ENCODE data around the gene FAM168A. TPM values are rescaled to one million over a fixed set of nuclear protein-coding genes. Genes with fewer than 3 reads are reported as not detected.

Gene FAM168A
- total RNA-seq, 1 experiment from 2014 or later = 15.3 TPM

GRCh38 chr11:73399159-73399590 lies 198.7 kb downstream of the FAM168A start:
- Histone ChIP-seq H3K4me3 (no peak overlapping the region), H3K27me3 (no peaks in the 10 kb centered on the region), H3K9me3 (no peaks in the 10 kb centered on the region), H3K36me3 (peaks cover 11% of the 10 kb centered on the region)
- no peak for DNase-seq

- no peaks in the 10 kb centered on the region for H3K9me3 ChIP-seq
- H3K27me3 ChIP-seq = no peaks in the 10 kb centered on the region
- H3K36me3 ChIP-seq = peaks cover 12% of the 10 kb centered on the region
- H3K4me3 ChIP-seq = no peak overlapping the region
- DNase-seq = no peak
Observed at GRCh38 chr11:73398721-73399120, 199.2 kb downstream of the FAM168A start.

- DNase-seq = no peak
- no peak overlapping the region for H3K4me3 ChIP-seq
- H3K9me3 ChIP-seq = no peaks in the 10 kb centered on the region
- peaks cover 16% of the 10 kb centered on the region for H3K36me3 ChIP-seq
- no peaks in the 10 kb centered on the region for H3K27me3 ChIP-seq
Observed at GRCh38 chr11:73398132-73398526, 199.8 kb downstream of the FAM168A start.

- no peak for DNase-seq
- peaks cover 17% of the 10 kb centered on the region for H3K36me3 ChIP-seq
- H3K9me3 ChIP-seq = no peaks in the 10 kb centered on the region
- H3K4me3 ChIP-seq = no peak overlapping the region
- H3K27me3 ChIP-seq = no peaks in the 10 kb centered on the region
Observed at GRCh38 chr11:73397468-73398131, 200.3 kb downstream of the FAM168A start.

DNA sequence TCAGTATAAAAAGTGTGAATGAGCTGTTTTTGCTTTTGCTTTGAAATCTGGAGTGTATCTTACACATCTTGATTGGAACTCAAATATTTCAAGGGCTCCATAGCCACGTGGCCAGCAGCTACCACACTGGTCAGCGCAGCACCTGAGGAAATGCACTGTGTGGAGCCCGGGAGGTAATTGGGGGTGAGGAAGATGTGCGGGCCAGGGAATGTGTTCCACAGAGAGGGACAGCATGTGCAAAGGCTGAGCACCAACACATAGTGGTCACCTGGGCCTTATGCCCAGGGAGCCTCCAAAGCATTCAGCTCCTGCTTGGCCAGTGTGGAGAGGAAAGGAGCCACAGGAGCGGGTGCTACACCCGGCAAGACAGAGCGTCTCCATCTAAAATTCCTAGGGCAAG lies 200.9 kb downstream of the FAM168A start:
- Histone ChIP-seq H3K9me3 (no peaks in the 10 kb centered on the region), H3K27me3 (no peaks in the 10 kb centered on the region), H3K4me3 (no peak overlapping the region), H3K36me3 (peaks cover 21% of the 10 kb centered on the region)
- DNase-seq = no peak

- H3K4me3 ChIP-seq = no peak overlapping the region
- peaks cover 21% of the 10 kb centered on the region for H3K36me3 ChIP-seq
- no peaks in the 10 kb centered on the region for H3K27me3 ChIP-seq
- H3K9me3 ChIP-seq = no peaks in the 10 kb centered on the region
- DNase-seq = no peak
Observed at GRCh38 chr11:73396251-73396930, 201.5 kb downstream of the FAM168A start.

DNA sequence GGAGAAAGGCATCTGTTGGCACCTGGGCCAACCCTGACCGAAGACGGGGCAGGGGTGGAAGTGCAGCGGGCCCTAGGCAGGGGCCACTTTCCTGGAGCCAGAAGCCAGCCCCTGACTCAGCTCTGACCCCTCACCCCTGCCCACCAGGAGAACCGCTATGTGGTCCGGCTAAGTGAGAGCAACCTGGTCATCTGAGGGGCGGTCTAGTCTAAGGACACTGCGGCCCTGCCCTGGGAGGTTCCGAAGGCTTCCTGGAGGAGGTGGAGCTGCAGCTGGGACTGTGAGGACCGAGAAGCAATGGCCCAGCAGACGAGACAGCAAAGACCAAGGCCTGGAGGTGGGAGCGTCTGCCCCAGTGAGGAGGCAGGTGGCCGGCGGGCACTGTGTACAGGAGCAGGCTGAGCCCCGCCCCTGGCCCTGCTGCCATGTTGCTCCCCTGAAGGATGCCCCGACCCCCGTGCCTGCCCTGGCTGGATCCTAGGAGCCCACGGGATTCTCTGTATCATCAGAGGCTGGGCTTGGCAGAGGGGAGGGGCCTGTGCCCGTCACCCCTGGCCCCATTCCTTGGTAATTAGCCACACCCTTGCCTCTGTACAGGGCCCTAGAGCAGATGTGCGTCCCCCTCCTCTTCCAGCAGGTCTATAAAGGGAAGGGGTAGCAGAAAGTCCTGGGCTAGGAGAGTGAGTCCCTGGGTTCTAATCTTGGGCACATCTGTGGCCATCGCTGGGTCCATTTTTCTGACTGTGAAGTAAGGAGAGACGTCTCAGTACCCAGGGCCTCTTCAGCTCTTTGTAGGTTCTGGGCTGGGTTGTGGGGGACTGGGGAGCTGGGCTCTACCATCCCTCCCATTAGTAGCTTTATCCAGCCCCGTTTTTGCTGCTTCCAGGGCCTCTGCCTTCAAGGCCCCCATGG lies 202.4 kb downstream of the FAM168A start:
- DNase-seq = no peak
- Histone ChIP-seq H3K27me3 (no peaks in the 10 kb centered on the region), H3K36me3 (peaks cover 21% of the 10 kb centered on the region), H3K9me3 (no peaks in the 10 kb centered on the region), H3K4me3 (no peak overlapping the region)

DNA sequence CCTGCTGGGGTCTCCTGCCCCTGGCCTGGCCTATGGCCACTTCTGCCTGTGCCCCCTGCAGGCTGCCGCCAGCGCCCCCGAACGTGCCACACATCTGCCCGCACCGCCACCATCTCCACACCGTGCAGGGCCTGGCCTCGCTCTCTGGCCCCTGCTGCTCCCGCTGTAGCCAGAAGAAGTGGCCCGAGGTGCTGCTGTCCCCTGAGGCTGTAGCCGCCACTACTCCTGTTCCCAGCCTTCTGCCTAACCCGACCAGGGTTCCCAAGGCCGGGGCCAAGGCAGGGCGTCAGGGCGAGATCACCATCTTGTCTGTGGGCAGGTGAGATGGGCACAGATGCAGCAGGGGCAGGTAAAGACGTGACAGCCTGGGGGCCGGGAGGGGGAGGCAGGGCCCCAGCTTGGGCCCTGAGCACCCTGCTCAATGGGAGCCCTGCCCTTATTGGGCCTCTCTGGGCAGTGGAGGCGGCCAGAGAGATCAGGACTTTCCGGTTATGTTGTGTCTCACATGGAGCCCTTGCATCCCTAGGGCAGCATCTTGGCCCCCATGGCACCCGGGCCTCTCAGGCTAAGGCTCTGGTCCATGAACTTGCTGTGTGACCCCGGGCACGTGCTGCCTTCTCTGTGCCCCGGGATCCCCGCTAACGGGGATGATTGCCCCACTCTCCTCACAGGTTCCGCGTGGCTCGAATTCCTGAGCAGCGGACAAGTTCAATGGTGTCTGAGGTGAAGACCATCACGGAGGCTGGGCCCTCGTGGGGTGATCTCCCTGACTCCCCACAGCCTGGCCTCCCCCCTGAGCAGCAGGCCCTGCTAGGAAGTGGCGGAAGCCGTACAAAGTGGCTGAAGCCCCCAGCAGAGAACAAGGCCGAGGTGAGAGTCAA lies 203.3 kb downstream of the FAM168A start:
- H3K27me3 ChIP-seq = no peaks in the 10 kb centered on the region
- no peak for DNase-seq
- peaks cover 21% of the 10 kb centered on the region for H3K36me3 ChIP-seq
- H3K4me3 ChIP-seq = no peak overlapping the region
- H3K9me3 ChIP-seq = no peaks in the 10 kb centered on the region

GRCh38 chr11:73393479-73394415 lies 204.2 kb downstream of the FAM168A start:
- Histone ChIP-seq H3K36me3 (peaks cover 21% of the 10 kb centered on the region), H3K9me3 (no peaks in the 10 kb centered on the region), H3K4me3 (no peak overlapping the region), H3K27me3 (no peaks in the 10 kb centered on the region)
- peak; percentile 50 for DNase-seq

- Histone ChIP-seq H3K27me3 (no peaks in the 10 kb centered on the region), H3K4me3 (no peak overlapping the region), H3K9me3 (no peaks in the 10 kb centered on the region), H3K36me3 (peaks cover 21% of the 10 kb centered on the region)
- DNase-seq = no peak
Observed at GRCh38 chr11:73393011-73393380, 204.9 kb downstream of the FAM168A start.

- H3K36me3 ChIP-seq = peaks cover 20% of the 10 kb centered on the region
- no peak for DNase-seq
- H3K4me3 ChIP-seq = no peak overlapping the region
- H3K27me3 ChIP-seq = no peaks in the 10 kb centered on the region
- H3K9me3 ChIP-seq = no peaks in the 10 kb centered on the region
Observed at GRCh38 chr11:73392108-73393010, 205.6 kb downstream of the FAM168A start.

- DNase-seq = no peak
- Histone ChIP-seq H3K9me3 (no peaks in the 10 kb centered on the region), H3K27me3 (no peaks in the 10 kb centered on the region), H3K4me3 (no peak overlapping the region), H3K36me3 (peaks cover 17% of the 10 kb centered on the region)
Observed at GRCh38 chr11:73391665-73392064, 206.2 kb downstream of the FAM168A start.

- DNase-seq = no peak
- Histone ChIP-seq H3K36me3 (peaks cover 13% of the 10 kb centered on the region), H3K27me3 (no peaks in the 10 kb centered on the region), H3K4me3 (no peak overlapping the region), H3K9me3 (no peaks in the 10 kb centered on the region)
Observed at GRCh38 chr11:73390601-73391565, 207.0 kb downstream of the FAM168A start.

GRCh38 chr11:73389916-73390315 lies 208.0 kb downstream of the FAM168A start:
- Histone ChIP-seq H3K4me3 (no peak overlapping the region), H3K27me3 (no peaks in the 10 kb centered on the region), H3K9me3 (no peaks in the 10 kb centered on the region), H3K36me3 (peaks cover 13% of the 10 kb centered on the region)
- no peak for DNase-seq
